Coronary artery (tissue), 2 donors: ENCODE measurements around the gene ELFN1.
A peak's percentile ranks its signal among the peaks of the same experiment; 100 is the strongest.

Source experiments
- DNase-seq: peaks from one replicate; pipeline ENCODE4 v3.0.0-alpha.2; 2017; ENCODE audit warnings: low spot score
- H3K27ac ChIP-seq, 2 donors: fragments of 200-600 bp; sonication (generic); one replicate each; pipeline ENCODE4 v1.5.1; 2016 to 2019
- H3K4me3 ChIP-seq: fragments of 200-600 bp; sonication (generic); 2 replicates; pipeline ENCODE4 v1.5.1; 2016; ENCODE audit warnings: mild to moderate bottlenecking, moderate library complexity
- CTCF ChIP-seq: fragments of 200-600 bp; sonication (generic); IDR thresholded peaks from one replicate; pipeline ENCODE4 v1.5.1; 2019; ENCODE audit warnings: antibody characterized with exemption

Gene ELFN1

GRCh38 chr7:1646957-1647891 is 22.9 kb upstream of the ELFN1 start:
- H3K27ac ChIP-seq = no peak overlapping the region
- DNase-seq = no peak
- TF ChIP-seq CTCF = no peak
- peak overlapping the region; percentile 60 for H3K4me3 ChIP-seq

- Histone ChIP-seq H3K27ac (peak overlapping the region in 1 of 2 donors; percentile 38), H3K4me3 (peak overlapping the region; percentile 60)
- TF ChIP-seq CTCF = no peak
Observed at GRCh38 chr7:1647961-1648672, 22.0 kb upstream of the ELFN1 start.

GRCh38 chr7:1649751-1650326 is 20.2 kb upstream of the ELFN1 start:
- no peak overlapping the region for H3K4me3 ChIP-seq
- TF ChIP-seq CTCF = no peak
- H3K27ac ChIP-seq = no peak overlapping the region
- DNase-seq = no peak

More at GRCh38 chr7:1647961-1648672, 22.0 kb upstream of the ELFN1 start:
- DNase-seq = no peak

- Histone ChIP-seq H3K4me3 (no peak overlapping the region), H3K27ac (no peak overlapping the region)
- no peak for DNase-seq
- no peak for TF ChIP-seq CTCF
Observed at GRCh38 chr7:1650363-1651030, 19.6 kb upstream of the ELFN1 start.

- DNase-seq = no peak
- TF ChIP-seq CTCF = no peak
- Histone ChIP-seq H3K4me3 (no peak overlapping the region), H3K27ac (no peak overlapping the region)
Observed at GRCh38 chr7:1651031-1651446, 19.0 kb upstream of the ELFN1 start.

- DNase-seq = no peak
- Histone ChIP-seq H3K4me3 (no peak overlapping the region), H3K27ac (no peak overlapping the region)
- no peak for TF ChIP-seq CTCF
Observed at GRCh38 chr7:1651891-1652290, 18.2 kb upstream of the ELFN1 start.
